HepG2 (cell line): Measurements from ENCODE around the gene RAB9A. TPM values are rescaled to one million over a fixed set of nuclear protein-coding genes. Genes with fewer than 3 reads are reported as not detected.
A peak's percentile ranks its signal among the peaks of the same experiment; 100 is the strongest.

Experiments used
- ATF7-NPFF ChIP-seq: sonication (generic); formaldehyde crosslinking; IDR thresholded peaks from 2 replicates; pipeline ENCODE4 v1.8.1; 2023; ENCODE audit warnings: mild to moderate bottlenecking, low read depth, missing genetic modification reagents, moderate library complexity
- ATRX ChIP-seq: sonication (generic); formaldehyde crosslinking; IDR thresholded peaks from 2 replicates; pipeline ENCODE4 v1.4.0; 2020; ENCODE audit warnings: missing genetic modification reagents, borderline replicate concordance
- CEBPG ChIP-seq: IDR thresholded peaks from 2 replicates; pipeline ENCODE4 v1.6.1; 2016
- HDAC2 ChIP-seq: sonication (generic); formaldehyde crosslinking; IDR thresholded peaks from 2 replicates; pipeline ENCODE4 v1.4.0; 2020; ENCODE audit warnings: missing genetic modification reagents
- KMT2A ChIP-seq: sonication (generic); formaldehyde crosslinking; IDR thresholded peaks from 2 replicates; pipeline ENCODE4 v1.4.0; 2020; ENCODE audit warnings: missing genetic modification reagents
- LCORL ChIP-seq, 2 experiments: fragments of 450-650 bp in 1 of 2; sonication (generic) in 1 of 2; formaldehyde crosslinking in 1 of 2; IDR thresholded peaks; 2 replicates each; pipeline versions ENCODE4 v1.5.0 to v1.6.1; 2017 to 2020; ENCODE audit warnings: antibody characterized with exemption in 1 of 2, missing genetic modification reagents in 1 of 2
- NAIF1 ChIP-seq: sonication (generic); formaldehyde crosslinking; IDR thresholded peaks from 2 replicates; pipeline ENCODE4 v1.5.0; 2020; ENCODE audit warnings: mild to moderate bottlenecking, missing genetic modification reagents, borderline replicate concordance
- PCBP2 ChIP-seq: fragments of 200-400 bp; formaldehyde crosslinking; optimal IDR thresholded peaks from 2 replicates; pipeline ENCODE3; 2018; ENCODE audit warnings: low read length, low read depth; ENCODE audit not compliant: poor library complexity, severe bottlenecking
- PHF21A ChIP-seq: sonication (generic); formaldehyde crosslinking; IDR thresholded peaks from 2 replicates; pipeline ENCODE4 v1.5.0; 2020; ENCODE audit warnings: mild to moderate bottlenecking, missing genetic modification reagents
- PITX1 ChIP-seq: sonication (generic); formaldehyde crosslinking; IDR thresholded peaks from 2 replicates; pipeline ENCODE4 v1.5.1; 2020; ENCODE audit warnings: mild to moderate bottlenecking, missing genetic modification reagents
- RBFOX2 ChIP-seq: fragments of 200-400 bp; formaldehyde crosslinking; IDR thresholded peaks from 2 replicates; pipeline ENCODE4 v1.6.1; 2017; ENCODE audit warnings: low read depth, mild to moderate bottlenecking, low read length
- SMAD9 ChIP-seq: sonication (generic); formaldehyde crosslinking; IDR thresholded peaks from 2 replicates; pipeline ENCODE4 v1.5.1; 2020; ENCODE audit warnings: mild to moderate bottlenecking, missing genetic modification reagents
- SOX5 ChIP-seq: IDR thresholded peaks from 2 replicates; pipeline ENCODE4 v1.6.1; 2016; ENCODE audit warnings: borderline replicate concordance
- SP4 ChIP-seq: sonication (generic); formaldehyde crosslinking; IDR thresholded peaks from 2 replicates; pipeline ENCODE4 v1.8.1; 2023; ENCODE audit warnings: mild to moderate bottlenecking, missing genetic modification reagents
- SRSF9 ChIP-seq: fragments of 200-400 bp; formaldehyde crosslinking; IDR thresholded peaks from 2 replicates; pipeline ENCODE4 v1.6.1; 2018; ENCODE audit warnings: borderline replicate concordance, mild to moderate bottlenecking, low read depth, low read length; ENCODE audit not compliant: insufficient read depth, poor library complexity, severe bottlenecking
- ZBTB3 ChIP-seq: sonication (generic); formaldehyde crosslinking; IDR thresholded peaks from 2 replicates; pipeline ENCODE4 v1.4.0; 2020; ENCODE audit warnings: low read depth, mild to moderate bottlenecking, moderate library complexity, missing genetic modification reagents, borderline replicate concordance
- ZFP36L1 ChIP-seq: sonication (generic); formaldehyde crosslinking; IDR thresholded peaks from 2 replicates; pipeline ENCODE4 v1.8.0; 2022; ENCODE audit warnings: mild to moderate bottlenecking, missing genetic modification reagents, moderate library complexity
- ZFY ChIP-seq: sonication (generic); formaldehyde crosslinking; IDR thresholded peaks from 2 replicates; pipeline ENCODE4 v1.4.0; 2020; ENCODE audit warnings: missing genetic modification reagents
- ZNF17 ChIP-seq: sonication (generic); formaldehyde crosslinking; IDR thresholded peaks from 2 replicates; pipeline ENCODE4 v1.5.0; 2020; ENCODE audit warnings: mild to moderate bottlenecking, missing genetic modification reagents
- ZNF547 ChIP-seq: sonication (generic); formaldehyde crosslinking; IDR thresholded peaks from 2 replicates; pipeline ENCODE4 v1.5.1; 2020; ENCODE audit warnings: mild to moderate bottlenecking, missing genetic modification reagents
- ZNF563 ChIP-seq: sonication (generic); formaldehyde crosslinking; IDR thresholded peaks from 2 replicates; pipeline ENCODE4 v1.8.0; 2022; ENCODE audit warnings: mild to moderate bottlenecking, moderate library complexity, missing genetic modification reagents
- ZNF788 ChIP-seq: sonication (generic); formaldehyde crosslinking; IDR thresholded peaks from 2 replicates; pipeline ENCODE4 v1.5.0; 2020; ENCODE audit warnings: mild to moderate bottlenecking, missing genetic modification reagents, borderline replicate concordance
- polyA plus RNA-seq, 8 experiments: library from polyadenylated mRNA; depleted of rRNA in 3 of 8; stranded (reverse) in 7 of 8; unstranded in 1 of 8; fragments of >200 nt; fragmentation: Illumina TruSeq in 4 of 8; extraction: Trizol in 4 of 8; gene quantifications; 2 replicates each; pipeline versions ENCODE4 v1.2.1 to v1.2.3, GENCODE V29; 2011 to 2016; ENCODE audit warnings: low read depth in 4 of 8, missing spikeins in 1 of 8, mixed read lengths in 1 of 8; ENCODE audit not compliant: insufficient read depth in 1 of 8
- total RNA-seq, 5 experiments: library from RNA; depleted of rRNA; stranded (reverse); fragments of >200 nt; fragmentation: Illumina TruSeq; extraction: Trizol; gene quantifications; 2 replicates each; pipeline ENCODE4 v1.2.3, GENCODE V29; 2016; ENCODE audit warnings: low read depth in 1 of 5
- TF ChIP-seq, protein P1 (sequence below): IDR thresholded peaks from 2 replicates; pipeline ENCODE4 v1.6.1; 2018; ENCODE audit warnings: missing genetic modification reagents
- TF ChIP-seq, protein P2 (sequence below): sonication (generic); formaldehyde crosslinking; IDR thresholded peaks from 2 replicates; pipeline ENCODE4 v1.4.0; 2020; ENCODE audit warnings: mild to moderate bottlenecking, missing genetic modification reagents

RAB9A gene
- total and polyA plus RNA-seq, 2 of the 13 experiments (the other 11 are each of a cell fraction or from before 2014, with no cell fraction given): 10.5 to 23.1 TPM

- TF ChIP-seq ZNF563 (0 out of 2 replicates have a peak, but pooled peaks have one; percentile 42), ZFY (peak; percentile 75), ATRX (CRISPR knock-in tag) (no peak), PITX1 (CRISPR knock-in tag) (no peak), HDAC2 (peak; percentile 42; the same call in 1 of the 2 replicates), NAIF1 (CRISPR knock-in tag) (no peak), KMT2A (CRISPR knock-in tag) (0 out of 2 replicates have a peak, but pooled peaks have one; percentile 55), SRSF9 (no peak), CEBPG (no peak), SOX5 (CRISPR knock-in tag) (no peak), ZNF547 (CRISPR knock-in tag) (0 out of 2 replicates have a peak, but pooled peaks have one; percentile 42), PHF21A (CRISPR knock-in tag) (0 out of 2 replicates have a peak, but pooled peaks have one; percentile 28), ZFP36L1 (no peak), ZNF788 (CRISPR knock-in tag) (peak; percentile 57; the same call in 1 of the 2 replicates), RBFOX2 (peak; percentile 67), PCBP2 (no peak), ZNF17 (CRISPR knock-in tag) (no peak), ATF7-NPFF (CRISPR knock-in tag) (no peak), LCORL (IDR thresholded peaks at IDR 0.05) (no peak), LCORL (CRISPR knock-in tag; IDR thresholded peaks at IDR 0.05) (peak; percentile 43; the same call in 1 of the 2 replicates), ZBTB3 (CRISPR knock-in tag) (no peak), SP4 (CRISPR knock-in tag) (0 out of 2 replicates have a peak, but pooled peaks have one; percentile 13), SMAD9 (CRISPR knock-in tag) (no peak)
- TF ChIP-seq, protein P1, sequence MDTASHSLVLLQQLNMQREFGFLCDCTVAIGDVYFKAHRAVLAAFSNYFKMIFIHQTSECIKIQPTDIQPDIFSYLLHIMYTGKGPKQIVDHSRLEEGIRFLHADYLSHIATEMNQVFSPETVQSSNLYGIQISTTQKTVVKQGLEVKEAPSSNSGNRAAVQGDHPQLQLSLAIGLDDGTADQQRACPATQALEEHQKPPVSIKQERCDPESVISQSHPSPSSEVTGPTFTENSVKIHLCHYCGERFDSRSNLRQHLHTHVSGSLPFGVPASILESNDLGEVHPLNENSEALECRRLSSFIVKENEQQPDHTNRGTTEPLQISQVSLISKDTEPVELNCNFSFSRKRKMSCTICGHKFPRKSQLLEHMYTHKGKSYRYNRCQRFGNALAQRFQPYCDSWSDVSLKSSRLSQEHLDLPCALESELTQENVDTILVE (CRISPR knock-in tag): no peak
- TF ChIP-seq, protein P2, sequence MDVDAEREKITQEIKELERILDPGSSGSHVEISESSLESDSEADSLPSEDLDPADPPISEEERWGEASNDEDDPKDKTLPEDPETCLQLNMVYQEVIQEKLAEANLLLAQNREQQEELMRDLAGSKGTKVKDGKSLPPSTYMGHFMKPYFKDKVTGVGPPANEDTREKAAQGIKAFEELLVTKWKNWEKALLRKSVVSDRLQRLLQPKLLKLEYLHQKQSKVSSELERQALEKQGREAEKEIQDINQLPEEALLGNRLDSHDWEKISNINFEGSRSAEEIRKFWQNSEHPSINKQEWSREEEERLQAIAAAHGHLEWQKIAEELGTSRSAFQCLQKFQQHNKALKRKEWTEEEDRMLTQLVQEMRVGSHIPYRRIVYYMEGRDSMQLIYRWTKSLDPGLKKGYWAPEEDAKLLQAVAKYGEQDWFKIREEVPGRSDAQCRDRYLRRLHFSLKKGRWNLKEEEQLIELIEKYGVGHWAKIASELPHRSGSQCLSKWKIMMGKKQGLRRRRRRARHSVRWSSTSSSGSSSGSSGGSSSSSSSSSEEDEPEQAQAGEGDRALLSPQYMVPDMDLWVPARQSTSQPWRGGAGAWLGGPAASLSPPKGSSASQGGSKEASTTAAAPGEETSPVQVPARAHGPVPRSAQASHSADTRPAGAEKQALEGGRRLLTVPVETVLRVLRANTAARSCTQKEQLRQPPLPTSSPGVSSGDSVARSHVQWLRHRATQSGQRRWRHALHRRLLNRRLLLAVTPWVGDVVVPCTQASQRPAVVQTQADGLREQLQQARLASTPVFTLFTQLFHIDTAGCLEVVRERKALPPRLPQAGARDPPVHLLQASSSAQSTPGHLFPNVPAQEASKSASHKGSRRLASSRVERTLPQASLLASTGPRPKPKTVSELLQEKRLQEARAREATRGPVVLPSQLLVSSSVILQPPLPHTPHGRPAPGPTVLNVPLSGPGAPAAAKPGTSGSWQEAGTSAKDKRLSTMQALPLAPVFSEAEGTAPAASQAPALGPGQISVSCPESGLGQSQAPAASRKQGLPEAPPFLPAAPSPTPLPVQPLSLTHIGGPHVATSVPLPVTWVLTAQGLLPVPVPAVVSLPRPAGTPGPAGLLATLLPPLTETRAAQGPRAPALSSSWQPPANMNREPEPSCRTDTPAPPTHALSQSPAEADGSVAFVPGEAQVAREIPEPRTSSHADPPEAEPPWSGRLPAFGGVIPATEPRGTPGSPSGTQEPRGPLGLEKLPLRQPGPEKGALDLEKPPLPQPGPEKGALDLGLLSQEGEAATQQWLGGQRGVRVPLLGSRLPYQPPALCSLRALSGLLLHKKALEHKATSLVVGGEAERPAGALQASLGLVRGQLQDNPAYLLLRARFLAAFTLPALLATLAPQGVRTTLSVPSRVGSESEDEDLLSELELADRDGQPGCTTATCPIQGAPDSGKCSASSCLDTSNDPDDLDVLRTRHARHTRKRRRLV (CRISPR knock-in tag): peak; percentile 35; the same call in 1 of the 2 replicates
Measured at GRCh38 chrX:13734278-13735172, 45.6 kb downstream of the RAB9A start, which contains the start of the genes OFD1 and TRAPPC2 (continued).
